ENCODE data around the gene VPS8.

Gene VPS8

GRCh38 chr3:185021256-185021655, 209.3 kb downstream of the VPS8 start:
- no peak for DNase-seq

- no peak for DNase-seq
Measured at GRCh38 chr3:185024406-185024805, 212.4 kb downstream of the VPS8 start.

- DNase-seq = no peak
Measured at GRCh38 chr3:185024966-185025365, 213.0 kb downstream of the VPS8 start.

GRCh38 chr3:185028121-185028520, 216.2 kb downstream of the VPS8 start:
- DNase-seq = no peak

GRCh38 chr3:185029086-185029485, 217.1 kb downstream of the VPS8 start:
- DNase-seq = no peak

- no peak for DNase-seq
Measured at GRCh38 chr3:185030399-185030798, 218.4 kb downstream of the VPS8 start.

GRCh38 chr3:185030951-185031350, 219.0 kb downstream of the VPS8 start:
- no peak for DNase-seq

- DNase-seq = no peak
Measured at GRCh38 chr3:185037801-185038200, 225.8 kb downstream of the VPS8 start.

GRCh38 chr3:185040425-185040824, 228.5 kb downstream of the VPS8 start:
- DNase-seq = no peak

- DNase-seq = no peak
Measured at GRCh38 chr3:185041540-185041939, 229.6 kb downstream of the VPS8 start.

GRCh38 chr3:185042312-185043050, 230.5 kb downstream of the VPS8 start:
- DNase-seq = no peak

GRCh38 chr3:185046164-185046515, 234.2 kb downstream of the VPS8 start:
- DNase-seq = no peak

GRCh38 chr3:185046603-185047002, 234.6 kb downstream of the VPS8 start:
- no peak for DNase-seq

GRCh38 chr3:185049710-185050109, 237.7 kb downstream of the VPS8 start:
- no peak for DNase-seq

- no peak for DNase-seq
Measured at GRCh38 chr3:185051801-185052200, 239.8 kb downstream of the VPS8 start.

- DNase-seq = no peak
Measured at GRCh38 chr3:185052631-185053030, 240.7 kb downstream of the VPS8 start.

- no peak for DNase-seq
Measured at GRCh38 chr3:185056908-185057307, 244.9 kb downstream of the VPS8 start.

- no peak for DNase-seq
Measured at GRCh38 chr3:185057829-185058228, 245.9 kb downstream of the VPS8 start.

- DNase-seq = no peak
Measured at GRCh38 chr3:185058796-185059195, 246.8 kb downstream of the VPS8 start.

GRCh38 chr3:185059766-185060165, 247.8 kb downstream of the VPS8 start:
- DNase-seq = no peak

GRCh38 chr3:185060655-185061054, 248.7 kb downstream of the VPS8 start:
- no peak for DNase-seq

GRCh38 chr3:185062191-185062590, 250.2 kb downstream of the VPS8 start:
- DNase-seq = no peak

- no peak for DNase-seq
Measured at GRCh38 chr3:185063431-185063830, 251.5 kb downstream of the VPS8 start.

- no peak for DNase-seq
Measured at GRCh38 chr3:185065059-185065458, 253.1 kb downstream of the VPS8 start.

- DNase-seq = no peak
Measured at GRCh38 chr3:185066251-185066650, 254.3 kb downstream of the VPS8 start.

All from CD4-positive, alpha-beta T cell treated with Interleukin-10 for 1 hour (primary cell).